Measurements from ENCODE around the gene SYNE1.

Gene SYNE1

DNA sequence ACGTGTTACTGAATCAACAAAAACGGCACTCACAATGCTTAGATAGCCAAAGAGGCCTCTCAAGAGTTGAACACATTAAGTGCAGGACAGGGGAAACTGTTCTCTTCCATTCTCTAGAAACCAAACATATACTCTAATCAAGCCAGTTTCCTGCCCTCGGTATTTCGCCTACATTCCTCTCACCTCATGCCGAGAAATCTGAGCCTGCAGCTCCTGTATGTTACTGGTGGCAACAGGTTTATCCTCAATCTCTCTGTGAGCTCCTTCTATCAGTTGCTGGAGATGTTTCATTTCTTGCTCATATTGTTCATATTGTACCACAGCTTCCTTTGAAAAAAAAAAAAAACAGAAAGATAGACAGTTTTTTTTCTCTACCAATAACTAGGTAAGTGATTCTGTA, 328.9 kb downstream of the SYNE1 start:
- no peak overlapping the region for H3K4me3 ChIP-seq (ENCODE audit: low read depth, low read length)
- TF ChIP-seq, protein P1, sequence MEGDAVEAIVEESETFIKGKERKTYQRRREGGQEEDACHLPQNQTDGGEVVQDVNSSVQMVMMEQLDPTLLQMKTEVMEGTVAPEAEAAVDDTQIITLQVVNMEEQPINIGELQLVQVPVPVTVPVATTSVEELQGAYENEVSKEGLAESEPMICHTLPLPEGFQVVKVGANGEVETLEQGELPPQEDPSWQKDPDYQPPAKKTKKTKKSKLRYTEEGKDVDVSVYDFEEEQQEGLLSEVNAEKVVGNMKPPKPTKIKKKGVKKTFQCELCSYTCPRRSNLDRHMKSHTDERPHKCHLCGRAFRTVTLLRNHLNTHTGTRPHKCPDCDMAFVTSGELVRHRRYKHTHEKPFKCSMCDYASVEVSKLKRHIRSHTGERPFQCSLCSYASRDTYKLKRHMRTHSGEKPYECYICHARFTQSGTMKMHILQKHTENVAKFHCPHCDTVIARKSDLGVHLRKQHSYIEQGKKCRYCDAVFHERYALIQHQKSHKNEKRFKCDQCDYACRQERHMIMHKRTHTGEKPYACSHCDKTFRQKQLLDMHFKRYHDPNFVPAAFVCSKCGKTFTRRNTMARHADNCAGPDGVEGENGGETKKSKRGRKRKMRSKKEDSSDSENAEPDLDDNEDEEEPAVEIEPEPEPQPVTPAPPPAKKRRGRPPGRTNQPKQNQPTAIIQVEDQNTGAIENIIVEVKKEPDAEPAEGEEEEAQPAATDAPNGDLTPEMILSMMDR (IDR thresholded peaks at IDR 0.05; ENCODE audit: borderline replicate concordance, insufficient read depth, low read depth, low read length): no peak

DNA sequence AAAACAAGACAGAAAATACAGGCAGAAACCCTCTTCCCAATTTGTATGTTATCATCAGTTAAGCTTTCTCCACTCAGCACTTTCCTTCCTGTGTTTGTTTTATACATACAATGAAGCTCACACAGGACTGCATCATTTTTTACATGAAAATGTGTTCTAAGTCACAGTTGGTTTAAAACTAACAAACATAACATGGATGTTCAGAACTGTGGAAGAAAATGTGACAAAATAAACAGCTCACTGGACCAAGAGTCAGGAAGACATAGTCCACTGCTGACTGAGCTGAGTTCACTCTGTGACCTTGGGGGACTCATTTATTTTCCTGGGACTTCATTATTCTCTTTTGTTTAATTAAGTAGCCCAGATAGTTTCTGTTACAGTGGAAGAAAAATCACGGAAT, 331.5 kb downstream of the SYNE1 start:
- TF ChIP-seq, protein P1 (IDR thresholded peaks at IDR 0.05; ENCODE audit: borderline replicate concordance, insufficient read depth, low read depth, low read length): no peak
- H3K4me3 ChIP-seq (ENCODE audit: low read depth, low read length): no peak overlapping the region

DNA sequence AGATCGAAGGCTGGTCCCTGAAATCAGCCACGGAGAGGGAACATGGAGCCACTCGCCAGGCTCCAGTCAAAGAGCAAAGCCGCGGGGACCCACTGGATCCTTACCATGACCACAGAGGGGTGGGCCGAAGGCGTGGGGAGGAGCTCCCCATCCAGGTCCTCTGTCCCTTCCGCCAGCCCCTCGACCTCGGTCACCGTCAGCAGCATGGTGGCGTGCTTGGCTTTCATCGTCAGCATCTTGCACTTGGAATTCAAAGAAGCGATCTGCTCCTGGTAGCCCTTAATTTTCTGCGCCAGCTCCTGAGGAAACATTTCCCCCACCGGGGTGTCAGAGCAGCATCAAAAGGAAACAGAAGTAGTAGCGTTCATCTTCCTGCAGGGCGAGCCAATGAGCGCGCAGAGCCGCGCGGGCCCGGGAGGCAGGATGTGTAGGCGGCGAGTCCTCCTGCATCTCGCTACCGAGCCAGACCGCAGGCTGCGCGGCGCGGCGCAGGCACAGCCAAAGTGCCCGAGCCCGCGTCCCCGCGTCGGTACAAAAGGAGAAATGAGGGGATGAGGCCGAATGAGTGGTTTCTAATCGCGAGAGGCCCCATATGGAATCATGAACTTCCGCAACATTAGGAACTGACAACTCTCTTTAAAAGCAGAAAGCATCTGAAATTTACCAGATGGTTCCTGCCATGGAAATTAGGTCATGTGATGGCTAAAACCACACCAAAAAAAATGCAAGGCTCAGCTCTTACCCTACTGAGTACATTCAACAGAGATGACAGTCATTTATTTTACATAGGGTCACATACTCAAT, 335.2 kb downstream of the SYNE1 start:
- TF ChIP-seq, protein P1 (IDR thresholded peaks at IDR 0.05; ENCODE audit: borderline replicate concordance, insufficient read depth, low read depth, low read length): peak; percentile 61; the same call in 1 of the 2 replicates
- H3K4me3 ChIP-seq (ENCODE audit: low read depth, low read length): peak overlapping the region; percentile 53

DNA sequence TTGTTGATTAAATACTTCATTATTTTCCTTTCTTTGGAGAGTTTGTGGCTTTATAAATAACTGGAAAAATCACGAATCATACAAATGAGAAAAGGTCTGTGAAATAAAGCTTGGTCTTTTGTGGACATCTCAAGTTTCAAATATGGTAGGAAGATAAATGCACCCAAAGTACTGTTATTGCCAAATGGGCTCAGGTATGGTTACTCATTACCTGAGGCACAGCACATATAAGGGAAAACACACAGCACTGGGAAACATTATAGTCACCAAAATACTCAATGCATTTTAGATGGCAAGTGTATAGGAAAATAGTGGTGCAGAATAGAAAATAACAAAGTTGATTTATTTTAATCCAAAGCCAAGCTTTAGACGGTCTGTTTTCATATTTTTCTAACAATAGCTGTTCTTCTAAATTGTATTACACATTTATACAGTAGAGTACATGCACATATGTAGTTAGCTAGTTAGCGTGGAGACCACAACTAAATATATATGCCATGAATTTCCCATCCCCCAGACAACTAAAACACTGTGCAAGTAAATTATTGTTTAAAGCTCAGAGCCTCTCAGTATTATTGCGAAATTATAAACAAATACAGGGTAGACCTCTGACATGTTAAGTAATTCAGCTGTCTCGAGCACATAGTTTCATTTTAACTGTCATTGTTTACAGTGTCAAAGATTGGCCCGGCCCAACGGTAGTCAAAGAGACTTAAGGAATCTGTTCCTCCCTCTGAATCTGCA, 336.0 kb downstream of the SYNE1 start:
- TF ChIP-seq, protein P1 (IDR thresholded peaks at IDR 0.05; ENCODE audit: borderline replicate concordance, insufficient read depth, low read depth, low read length): no peak
- peak overlapping the region; percentile 53 for H3K4me3 ChIP-seq (ENCODE audit: low read depth, low read length)

DNA sequence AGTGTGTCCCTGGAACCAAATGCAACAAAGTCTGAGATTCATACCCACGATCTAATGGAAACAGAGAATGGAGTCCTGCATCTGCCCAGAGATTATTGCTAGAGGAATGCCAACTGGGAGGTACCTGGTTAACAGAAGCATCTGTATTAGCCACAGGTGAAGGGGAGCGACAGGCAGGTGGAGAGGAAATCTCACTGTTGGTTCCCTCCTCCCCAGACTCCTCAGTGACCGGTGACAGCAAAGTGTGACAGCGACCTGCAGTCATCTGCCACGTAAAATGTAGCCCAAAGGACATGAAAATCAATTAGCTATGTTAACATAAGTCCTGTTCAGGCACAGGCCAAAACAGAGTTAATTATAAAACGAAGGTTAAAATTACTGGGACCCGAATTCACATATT, 336.6 kb downstream of the SYNE1 start:
- no peak overlapping the region for H3K4me3 ChIP-seq (ENCODE audit: low read depth, low read length)
- TF ChIP-seq, protein P1 (IDR thresholded peaks at IDR 0.05; ENCODE audit: borderline replicate concordance, insufficient read depth, low read depth, low read length): no peak

DNA sequence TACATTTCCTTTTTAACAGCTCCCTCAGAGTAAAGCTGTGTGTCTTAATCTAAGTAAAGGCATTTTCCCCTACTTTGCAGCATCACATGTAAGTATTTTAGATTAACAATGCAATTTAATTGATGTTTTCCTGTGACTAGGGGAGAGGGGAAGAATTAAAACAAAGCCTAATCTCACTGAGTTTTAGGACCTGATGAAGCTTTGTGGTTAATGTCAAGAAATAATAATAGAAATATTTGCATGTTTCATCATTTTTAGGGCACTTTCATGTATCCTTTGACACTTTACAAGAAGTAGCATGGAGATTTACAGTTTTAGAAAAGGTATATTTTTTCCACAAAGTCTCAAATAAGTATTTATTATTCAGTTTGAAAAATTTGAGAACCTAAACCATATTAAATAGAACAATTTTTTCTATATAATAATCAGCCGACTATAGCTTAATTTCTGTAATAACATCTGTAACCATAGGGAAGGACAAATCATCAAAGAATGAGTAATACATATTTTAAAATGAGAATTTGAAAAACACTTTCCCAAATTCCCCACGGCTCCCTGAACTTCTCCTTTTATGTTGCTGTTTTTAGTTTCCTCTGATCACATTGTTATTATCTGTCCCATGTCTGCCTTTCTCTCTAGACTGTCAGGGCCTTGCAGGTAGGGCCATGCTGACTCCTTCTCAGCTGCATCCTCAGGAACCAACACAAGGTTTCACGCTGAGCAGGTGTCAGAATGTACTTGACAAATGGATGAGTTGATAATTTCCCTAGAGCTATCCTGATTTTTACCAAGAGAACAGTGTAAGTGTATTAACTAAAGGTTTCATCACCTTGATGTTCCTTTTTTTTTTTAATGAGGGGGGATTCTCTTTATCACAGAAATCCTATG, 338.1 kb downstream of the SYNE1 start:
- TF ChIP-seq, protein P1 (IDR thresholded peaks at IDR 0.05; ENCODE audit: borderline replicate concordance, insufficient read depth, low read depth, low read length): no peak
- H3K4me3 ChIP-seq (ENCODE audit: low read depth, low read length): no peak overlapping the region
